NB4 (cell line): ENCODE results near the gene DLEC1.

Experiments
- POLR2A ChIP-seq: IDR thresholded peaks from 2 replicates; pipeline ENCODE4 v1.6.1; 2011; ENCODE audit warnings: mild to moderate bottlenecking; ENCODE audit not compliant: insufficient read length; ENCODE audit errors: extremely low read depth
- TF ChIP-seq, protein P1 (sequence below): IDR thresholded peaks from one replicate; pipeline ENCODE4 v1.5.1; 2012; ENCODE audit warnings: low read depth, low read length

DNA sequence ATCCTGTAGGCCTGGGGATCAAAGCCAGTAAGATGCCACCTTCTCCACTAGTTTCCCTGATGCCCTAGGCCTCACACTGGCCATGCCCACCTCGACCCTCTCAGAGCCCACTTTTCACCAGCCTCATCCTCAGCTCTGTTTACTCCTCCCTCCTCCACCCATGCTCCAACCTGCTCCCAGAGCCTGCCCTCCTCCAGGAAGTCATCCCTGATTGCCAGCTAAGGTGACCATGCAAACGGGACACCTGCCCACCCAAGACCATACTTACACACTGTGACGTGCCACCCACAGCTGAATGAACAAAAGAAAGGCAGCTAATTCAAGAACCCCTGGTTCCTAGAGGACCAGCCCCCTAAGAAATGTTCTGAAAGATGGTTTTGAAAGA lies 18.7 kb upstream of the DLEC1 start:
- TF ChIP-seq, protein P1, sequence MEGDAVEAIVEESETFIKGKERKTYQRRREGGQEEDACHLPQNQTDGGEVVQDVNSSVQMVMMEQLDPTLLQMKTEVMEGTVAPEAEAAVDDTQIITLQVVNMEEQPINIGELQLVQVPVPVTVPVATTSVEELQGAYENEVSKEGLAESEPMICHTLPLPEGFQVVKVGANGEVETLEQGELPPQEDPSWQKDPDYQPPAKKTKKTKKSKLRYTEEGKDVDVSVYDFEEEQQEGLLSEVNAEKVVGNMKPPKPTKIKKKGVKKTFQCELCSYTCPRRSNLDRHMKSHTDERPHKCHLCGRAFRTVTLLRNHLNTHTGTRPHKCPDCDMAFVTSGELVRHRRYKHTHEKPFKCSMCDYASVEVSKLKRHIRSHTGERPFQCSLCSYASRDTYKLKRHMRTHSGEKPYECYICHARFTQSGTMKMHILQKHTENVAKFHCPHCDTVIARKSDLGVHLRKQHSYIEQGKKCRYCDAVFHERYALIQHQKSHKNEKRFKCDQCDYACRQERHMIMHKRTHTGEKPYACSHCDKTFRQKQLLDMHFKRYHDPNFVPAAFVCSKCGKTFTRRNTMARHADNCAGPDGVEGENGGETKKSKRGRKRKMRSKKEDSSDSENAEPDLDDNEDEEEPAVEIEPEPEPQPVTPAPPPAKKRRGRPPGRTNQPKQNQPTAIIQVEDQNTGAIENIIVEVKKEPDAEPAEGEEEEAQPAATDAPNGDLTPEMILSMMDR = no peak
- TF ChIP-seq POLR2A = no peak
